HG02970 (cell line): Measurements from ENCODE around the gene CADPS.
A peak's percentile ranks its signal among the peaks of the same experiment; 100 is the strongest.

Experiments used
- ATAC-seq: cut with Tn5 transposase; IDR thresholded peaks from one replicate; pipeline ENCODE4 v1.9.1; 2021; ENCODE audit warnings: mild to moderate bottlenecking, moderate library complexity, moderate number of reproducible peaks; ENCODE audit not compliant: unreplicated experiment, low FRiP score

CADPS gene

GRCh38 chr3:62700357-62700756 is 174.9 kb downstream of the CADPS start:
- no peak for ATAC-seq

GRCh38 chr3:62699728-62700127 is 175.5 kb downstream of the CADPS start:
- no peak for ATAC-seq

GRCh38 chr3:62696011-62696410 is 179.2 kb downstream of the CADPS start:
- ATAC-seq, result no peak

GRCh38 chr3:62688812-62689211 is 186.4 kb downstream of the CADPS start:
- ATAC-seq, result no peak

GRCh38 chr3:62688050-62688449 is 187.2 kb downstream of the CADPS start:
- ATAC-seq, result no peak

GRCh38 chr3:62686503-62687294 is 188.5 kb downstream of the CADPS start:
- no peak for ATAC-seq

GRCh38 chr3:62682826-62683225 is 192.4 kb downstream of the CADPS start:
- no peak for ATAC-seq

- no peak for ATAC-seq
These were observed 195.2 kb downstream of the CADPS start for GRCh38 chr3:62679988-62680387.

GRCh38 chr3:62678841-62679240 is 196.4 kb downstream of the CADPS start:
- ATAC-seq, result no peak

- no peak for ATAC-seq
These were observed 197.3 kb downstream of the CADPS start for GRCh38 chr3:62677926-62678325.

GRCh38 chr3:62676689-62677271 is 198.4 kb downstream of the CADPS start:
- ATAC-seq, result no peak

GRCh38 chr3:62675492-62675891 is 199.7 kb downstream of the CADPS start:
- no peak for ATAC-seq

GRCh38 chr3:62672988-62673313 is 202.3 kb downstream of the CADPS start:
- no peak for ATAC-seq

GRCh38 chr3:62672270-62672987 is 202.8 kb downstream of the CADPS start:
- peak; percentile 54 for ATAC-seq

GRCh38 chr3:62670351-62670750 is 204.9 kb downstream of the CADPS start:
- no peak for ATAC-seq

GRCh38 chr3:62669161-62669560 is 206.1 kb downstream of the CADPS start:
- no peak for ATAC-seq

GRCh38 chr3:62667714-62668113 is 207.5 kb downstream of the CADPS start:
- no peak for ATAC-seq

GRCh38 chr3:62665627-62666437 is 209.4 kb downstream of the CADPS start:
- ATAC-seq, result no peak

- no peak for ATAC-seq
These were observed 212.5 kb downstream of the CADPS start for GRCh38 chr3:62662677-62663076.

- ATAC-seq, result no peak
These were observed 215.6 kb downstream of the CADPS start for GRCh38 chr3:62659660-62660059.

GRCh38 chr3:62655691-62656063 is 219.5 kb downstream of the CADPS start:
- no peak for ATAC-seq
